Panc1 (cell line): ENCODE results near the gene IL13RA1. TPM values are rescaled to one million over a fixed set of nuclear protein-coding genes. Genes with fewer than 3 reads are reported as not detected.

Experiments
- ATAC-seq: fragments of 200-7000 bp; cut with Tn5 transposase; 2 replicates; pipeline ENCODE4 v1.9.1; 2020; ENCODE audit warnings: mild to moderate bottlenecking, moderate library complexity
- BruUV-seq: library from RNA; stranded (reverse); fragments of 400-500 nt; replicated peaks from 2 replicates; lab custom pipeline; 2021; lab: Mats Ljungman, UMichigan
- CTCF ChIA-PET: fragments of 300-600 bp; sonication (Branson Sonifier 250); formaldehyde crosslinking; loops from one replicate; lab custom pipeline; 2022; ENCODE audit warnings: antibody characterized with exemption; lab: Charles Lee
- POLR2A ChIA-PET: fragments of 300-600 bp; sonication (Branson Sonifier 250); formaldehyde crosslinking; loops from one replicate; lab custom pipeline; 2022; ENCODE audit warnings: antibody characterized with exemption; lab: Charles Lee
- DNase-seq: peaks from one replicate; pipeline ENCODE4 v3.0.0-alpha.2; 2010; ENCODE audit warnings: low read depth, low spot score
- H3K27ac ChIP-seq: 2 replicates; pipeline ENCODE4 v1.5.1; 2011; ENCODE audit warnings: mild to moderate bottlenecking, low read length, inconsistent platforms
- H3K27me3 ChIP-seq: fragments of 200-500 bp; sonication (Bioruptor generic); 2 replicates; pipeline ENCODE4 v1.6.0; 2014; ENCODE audit warnings: low read length, inconsistent platforms; ENCODE audit not compliant: control insufficient read depth, insufficient read depth
- H3K36me3 ChIP-seq: fragments of 200-500 bp; sonication (Bioruptor generic); 2 replicates; pipeline ENCODE4 v1.5.1; 2014; ENCODE audit warnings: inconsistent platforms, mild to moderate bottlenecking, low read length, moderate library complexity; ENCODE audit not compliant: control insufficient read depth, insufficient read depth
- H3K4me1 ChIP-seq: 2 replicates; pipeline ENCODE4 v1.5.1; 2011; ENCODE audit warnings: inconsistent platforms, mild to moderate bottlenecking, low read length, moderate library complexity; ENCODE audit not compliant: control insufficient read depth, insufficient read depth
- H3K4me3 ChIP-seq, 2 experiments: 2 replicates each; pipeline ENCODE4 v1.5.1; 2011 to 2012; ENCODE audit warnings: low read depth in 2 of 2, low read length in 2 of 2, mild to moderate bottlenecking in 2 of 2, inconsistent platforms in 1 of 2, moderate library complexity in 1 of 2
- H3K9me3 ChIP-seq: fragments of 200-500 bp; sonication (Bioruptor generic); 2 replicates; pipeline ENCODE4 v1.5.1; 2014; ENCODE audit warnings: low read depth, mild to moderate bottlenecking, inconsistent platforms, low read length, moderate library complexity; ENCODE audit not compliant: control insufficient read depth, insufficient read depth
- CTCF ChIP-seq: fragments of 450-650 bp; IDR thresholded peaks from 2 replicates; pipeline ENCODE4 v1.5.1; 2017; ENCODE audit warnings: mild to moderate bottlenecking
- POLR2AphosphoS5 ChIP-seq: IDR thresholded peaks from 2 replicates; pipeline ENCODE4 v1.6.1; 2012; ENCODE audit warnings: mild to moderate bottlenecking, low read depth, low read length, moderate library complexity
- SIN3A ChIP-seq: IDR thresholded peaks from 2 replicates; pipeline ENCODE4 v1.6.1; 2012; ENCODE audit warnings: low read depth, mild to moderate bottlenecking, low read length, moderate library complexity, borderline replicate concordance; ENCODE audit not compliant: insufficient read depth
- TCF7L2 ChIP-seq: IDR thresholded peaks from 2 replicates; pipeline ENCODE4 v1.6.1; 2011; ENCODE audit warnings: mild to moderate bottlenecking, low read depth, low read length, inconsistent platforms
- in situ Hi-C: cut with HindIII; loops from 2 replicates; pipeline ENCODE4 v1.10.0; 2016; ENCODE audit warnings: low sequenced_read_pairs, low pct_unique_long_range_greater_than_20kb
- intact Hi-C: fragments of 100-400 bp; cut with micrococcal nuclease; formaldehyde crosslinking; loops from one replicate; pipeline ENCODE4 v1.10.0; 2022; ENCODE audit not compliant: unreplicated experiment
- total RNA-seq: library from RNA; stranded (reverse); gene quantifications from one replicate; pipeline ENCODE4 v1.2.1, GENCODE V29; 2021; ENCODE audit not compliant: unreplicated experiment
- TF ChIP-seq, protein P1 (sequence below), 2 experiments: IDR thresholded peaks; 2 replicates each; pipeline ENCODE4 v1.6.1; 2011 to 2012; ENCODE audit warnings: low read depth in 2 of 2, control low read depth in 1 of 2, low read length in 1 of 2, mild to moderate bottlenecking in 1 of 2, moderate library complexity in 1 of 2; ENCODE audit not compliant: insufficient read depth in 1 of 2

Gene IL13RA1
- total RNA-seq, 1 experiment from 2014 or later = 191 TPM

- peaks cover 10% of the 10 kb centered on the region; the same call in 1 of the 2 replicates for H3K4me1 ChIP-seq
- TF ChIP-seq TCF7L2 (no peak), SIN3A (no peak), POLR2AphosphoS5 (no peak), CTCF (no peak)
- TF ChIP-seq, protein P1, sequence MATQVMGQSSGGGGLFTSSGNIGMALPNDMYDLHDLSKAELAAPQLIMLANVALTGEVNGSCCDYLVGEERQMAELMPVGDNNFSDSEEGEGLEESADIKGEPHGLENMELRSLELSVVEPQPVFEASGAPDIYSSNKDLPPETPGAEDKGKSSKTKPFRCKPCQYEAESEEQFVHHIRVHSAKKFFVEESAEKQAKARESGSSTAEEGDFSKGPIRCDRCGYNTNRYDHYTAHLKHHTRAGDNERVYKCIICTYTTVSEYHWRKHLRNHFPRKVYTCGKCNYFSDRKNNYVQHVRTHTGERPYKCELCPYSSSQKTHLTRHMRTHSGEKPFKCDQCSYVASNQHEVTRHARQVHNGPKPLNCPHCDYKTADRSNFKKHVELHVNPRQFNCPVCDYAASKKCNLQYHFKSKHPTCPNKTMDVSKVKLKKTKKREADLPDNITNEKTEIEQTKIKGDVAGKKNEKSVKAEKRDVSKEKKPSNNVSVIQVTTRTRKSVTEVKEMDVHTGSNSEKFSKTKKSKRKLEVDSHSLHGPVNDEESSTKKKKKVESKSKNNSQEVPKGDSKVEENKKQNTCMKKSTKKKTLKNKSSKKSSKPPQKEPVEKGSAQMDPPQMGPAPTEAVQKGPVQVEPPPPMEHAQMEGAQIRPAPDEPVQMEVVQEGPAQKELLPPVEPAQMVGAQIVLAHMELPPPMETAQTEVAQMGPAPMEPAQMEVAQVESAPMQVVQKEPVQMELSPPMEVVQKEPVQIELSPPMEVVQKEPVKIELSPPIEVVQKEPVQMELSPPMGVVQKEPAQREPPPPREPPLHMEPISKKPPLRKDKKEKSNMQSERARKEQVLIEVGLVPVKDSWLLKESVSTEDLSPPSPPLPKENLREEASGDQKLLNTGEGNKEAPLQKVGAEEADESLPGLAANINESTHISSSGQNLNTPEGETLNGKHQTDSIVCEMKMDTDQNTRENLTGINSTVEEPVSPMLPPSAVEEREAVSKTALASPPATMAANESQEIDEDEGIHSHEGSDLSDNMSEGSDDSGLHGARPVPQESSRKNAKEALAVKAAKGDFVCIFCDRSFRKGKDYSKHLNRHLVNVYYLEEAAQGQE (IDR thresholded peaks at IDR 0.05; ENCODE audit: insufficient read depth in 1 of 2, low read depth in 2 of 2, low read length in 1 of 2) = no peak
- ATAC-seq = no peak
- in situ Hi-C loops = no loop called here
- H3K27ac ChIP-seq = no peak overlapping the region
- BruUV-seq = no TSS peak
- no peaks in the 10 kb centered on the region for H3K9me3 ChIP-seq
- peaks cover 20% of the 10 kb centered on the region for H3K27me3 ChIP-seq
- intact Hi-C loops = no loop called here
- ChIA-PET POLR2A (no interaction called here), CTCF (no interaction called here)
- no peaks in the 10 kb centered on the region for H3K36me3 ChIP-seq
- H3K4me3 ChIP-seq = no peak overlapping the region
- no peak for DNase-seq
These were observed 97.8 kb downstream of the IL13RA1 start for GRCh38 chrX:118825227-118825626.

DNA sequence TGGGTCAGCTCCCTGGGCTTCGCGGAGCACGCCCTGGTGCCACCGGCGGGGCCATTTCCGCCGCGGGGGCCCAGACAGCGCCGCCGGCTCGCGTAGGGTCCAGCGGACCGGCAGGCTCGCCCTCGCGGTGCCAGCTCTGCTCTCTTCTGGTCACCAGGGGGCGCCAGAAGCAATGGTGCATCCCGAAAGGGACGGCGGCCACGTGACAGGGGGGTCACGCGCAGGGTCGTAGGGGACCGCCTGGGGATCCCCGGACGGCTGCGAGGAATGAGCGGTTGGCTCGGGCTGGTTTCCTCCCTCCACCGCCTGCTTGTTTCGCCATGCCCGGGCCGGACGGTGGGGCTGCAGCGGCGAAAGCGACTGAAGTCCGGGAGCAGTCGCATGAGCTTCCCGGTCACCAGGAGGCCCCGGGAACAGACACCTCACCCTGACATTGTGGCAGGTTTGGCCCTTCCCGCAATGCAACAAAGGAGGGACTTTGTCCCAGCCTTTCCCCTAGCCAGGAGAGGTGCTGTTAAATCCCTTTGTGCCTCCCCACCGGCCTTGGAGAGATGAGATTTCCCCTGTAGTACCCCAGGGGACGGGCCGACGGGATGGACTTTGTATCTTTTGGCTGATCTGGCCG lies 112.0 kb downstream of the IL13RA1 start:
- Histone ChIP-seq H3K4me3 (peak overlapping the region; percentile 46 to 51), H3K27me3 (no peaks in the 10 kb centered on the region), H3K4me1 (no peaks in the 10 kb centered on the region), H3K36me3 (no peaks in the 10 kb centered on the region), H3K9me3 (no peaks in the 10 kb centered on the region), H3K27ac (peak overlapping the region; percentile 63)
- POLR2A ChIA-PET = no interaction called here
- DNase-seq (no peak), ATAC-seq (peak; percentile 98)
- in situ Hi-C loops = no loop called here
- CTCF ChIA-PET = interaction anchor here (0.5 to 1.1 kb wide), 9 partner anchors 8 to 379 kb away, joined by 3 to 9 read pairs (median 3); no protein-coding TSS in a partner anchor
- BruUV-seq = no TSS peak
- intact Hi-C loops = no loop called here
- 0 out of 2 replicates have a peak, but pooled peaks have one; percentile 30 for TF ChIP-seq SIN3A
- TF ChIP-seq, protein P1 (IDR thresholded peaks at IDR 0.05; ENCODE audit: insufficient read depth in 1 of 2, low read depth in 2 of 2, low read length in 1 of 2) = no peak
- TF ChIP-seq TCF7L2 = peak; percentile 79
- 0 out of 2 replicates have a peak, but pooled peaks have one; percentile 29 for TF ChIP-seq POLR2AphosphoS5
- TF ChIP-seq CTCF = peak; percentile 93
